IPS-15b (cell line): ENCODE measurements around the gene CELA2B.
"Not testable (repeated sequence)": the region's sequence is repeated elsewhere in the genome, so short reads cannot be mapped to it uniquely, and the experiment has no call there.

ENCODE experiments used
- H3K27me3 ChIP-seq: one replicate; pipeline ENCODE4 v1.6.1; 2013; ENCODE audit warnings: low read length; ENCODE audit not compliant: control insufficient read depth, insufficient read depth
- H3K36me3 ChIP-seq: one replicate; pipeline ENCODE4 v1.6.1; 2013; ENCODE audit warnings: low read length; ENCODE audit not compliant: control insufficient read depth, insufficient read depth
- H3K4me1 ChIP-seq: one replicate; pipeline ENCODE4 v1.6.1; 2013; ENCODE audit warnings: mild to moderate bottlenecking, low read length; ENCODE audit not compliant: control insufficient read depth, insufficient read depth
- H3K4me3 ChIP-seq: one replicate; pipeline ENCODE4 v1.5.1; 2013; ENCODE audit warnings: low read depth, low read length
- H3K9ac ChIP-seq: one replicate; pipeline ENCODE4 v1.6.1; 2013; ENCODE audit warnings: low read depth, mild to moderate bottlenecking, low read length
- H3K9me3 ChIP-seq: one replicate; pipeline ENCODE4 v1.6.1; 2013; ENCODE audit warnings: mild to moderate bottlenecking, low read length; ENCODE audit not compliant: control insufficient read depth, insufficient read depth

CELA2B gene

GRCh38 chr1:15472587-15472986 lies 3.3 kb upstream of the CELA2B start:
- no peaks in the 10 kb centered on the region for H3K4me1 ChIP-seq
- H3K4me3 ChIP-seq: no peak overlapping the region
- no peaks in the 10 kb centered on the region for H3K36me3 ChIP-seq
- H3K27me3 ChIP-seq: no peaks in the 10 kb centered on the region
- no peaks in the 10 kb centered on the region for H3K9me3 ChIP-seq
- H3K9ac ChIP-seq: no peak overlapping the region

- Histone ChIP-seq H3K4me3 (no peak overlapping the region), H3K36me3 (no peaks in the 10 kb centered on the region), H3K27me3 (no peaks in the 10 kb centered on the region), H3K4me1 (no peaks in the 10 kb centered on the region), H3K9me3 (no peaks in the 10 kb centered on the region), H3K9ac (no peak overlapping the region)
Observed at GRCh38 chr1:15476927-15477326, 1.0 kb downstream of the CELA2B start.

GRCh38 chr1:15477646-15478212 lies 1.8 kb downstream of the CELA2B start:
- Histone ChIP-seq H3K9ac (no peak overlapping the region), H3K9me3 (no peaks in the 10 kb centered on the region), H3K36me3 (no peaks in the 10 kb centered on the region), H3K4me3 (no peak overlapping the region), H3K27me3 (no peaks in the 10 kb centered on the region), H3K4me1 (no peaks in the 10 kb centered on the region)

- Histone ChIP-seq H3K9ac (no peak overlapping the region), H3K9me3 (no peaks in the 10 kb centered on the region), H3K36me3 (no peaks in the 10 kb centered on the region), H3K27me3 (no peaks in the 10 kb centered on the region), H3K4me1 (no peaks in the 10 kb centered on the region), H3K4me3 (no peak overlapping the region)
Observed at GRCh38 chr1:15479654-15480347, 3.9 kb downstream of the CELA2B start.

DNA sequence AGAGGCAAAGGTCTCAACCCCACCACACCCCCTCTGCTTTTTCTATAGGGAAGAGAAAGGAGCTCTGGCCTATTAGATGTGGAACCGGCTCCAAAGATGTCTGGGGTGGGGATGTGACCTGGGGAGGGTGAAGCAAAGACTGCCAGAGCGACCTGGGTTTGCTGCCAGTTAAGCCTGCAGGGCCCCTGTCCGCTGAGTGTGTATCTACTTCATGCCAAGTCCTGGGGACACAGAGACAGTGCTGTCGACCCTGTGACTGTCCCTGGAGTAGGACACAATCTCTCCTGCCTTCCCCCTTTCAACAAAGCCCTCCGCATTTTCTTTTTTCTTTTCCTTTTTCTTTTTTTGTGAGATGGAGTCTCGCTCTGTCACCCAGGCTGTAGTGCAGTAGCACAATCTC lies 6.6 kb downstream of the CELA2B start:
- not testable (repeated sequence) for H3K4me1 ChIP-seq, H3K27me3 ChIP-seq, H3K9ac ChIP-seq, H3K36me3 ChIP-seq, H3K9me3 ChIP-seq, H3K4me3 ChIP-seq

DNA sequence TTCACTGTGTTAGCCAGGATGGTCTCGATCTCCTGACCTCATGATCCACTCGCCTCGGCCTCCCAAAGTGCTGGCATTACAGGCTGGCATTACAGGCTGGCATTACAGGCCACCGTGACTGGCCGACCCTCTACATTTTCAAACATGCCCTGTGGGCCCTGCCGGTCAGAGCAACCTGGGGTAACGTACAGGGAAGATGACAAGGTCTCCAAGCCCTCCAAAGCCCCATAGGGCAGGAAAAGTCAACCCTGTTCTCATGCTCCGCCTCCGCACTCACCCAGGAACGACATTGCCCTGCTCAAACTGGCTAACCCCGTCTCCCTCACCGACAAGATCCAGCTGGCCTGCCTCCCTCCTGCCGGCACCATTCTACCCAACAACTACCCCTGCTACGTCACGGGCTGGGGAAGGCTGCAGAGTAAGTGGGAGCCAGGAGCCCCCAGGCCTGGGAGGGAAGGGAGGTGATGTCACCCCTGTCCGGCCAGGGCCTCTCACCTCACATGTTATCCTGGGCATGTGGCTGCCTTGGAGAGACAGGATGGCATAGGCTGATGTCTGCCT lies 7.2 kb downstream of the CELA2B start:
- not testable (repeated sequence) for H3K9me3 ChIP-seq, H3K4me3 ChIP-seq, H3K36me3 ChIP-seq, H3K9ac ChIP-seq, H3K4me1 ChIP-seq, H3K27me3 ChIP-seq

GRCh38 chr1:15483971-15484370 lies 8.1 kb downstream of the CELA2B start:
- H3K4me3 ChIP-seq: no peak overlapping the region
- no peaks in the 10 kb centered on the region for H3K27me3 ChIP-seq
- H3K9ac ChIP-seq: no peak overlapping the region
- H3K4me1 ChIP-seq: no peaks in the 10 kb centered on the region
- H3K9me3 ChIP-seq: no peaks in the 10 kb centered on the region
- no peaks in the 10 kb centered on the region for H3K36me3 ChIP-seq

DNA sequence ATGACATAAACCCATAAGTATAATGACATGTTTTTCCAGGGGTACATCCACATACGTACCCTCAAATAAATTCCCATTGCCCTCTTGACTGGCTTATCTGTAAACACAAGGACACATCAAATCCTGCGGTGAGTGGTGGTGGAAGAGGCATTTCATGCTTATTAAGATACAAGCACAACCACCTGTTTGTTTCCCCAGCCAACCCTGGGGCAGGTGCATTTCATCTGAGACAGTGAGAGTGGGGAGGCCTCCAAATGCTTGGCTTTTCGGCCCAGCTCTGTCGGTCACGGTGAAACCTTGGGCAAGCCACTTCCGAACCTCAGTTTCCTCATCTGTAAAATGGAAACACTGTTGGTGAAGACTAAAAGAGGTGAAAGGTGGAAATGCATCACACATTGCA lies 8.5 kb downstream of the CELA2B start:
- H3K9ac ChIP-seq, H3K36me3 ChIP-seq, H3K9me3 ChIP-seq, H3K4me1 ChIP-seq, H3K4me3 ChIP-seq, H3K27me3 ChIP-seq: not testable (repeated sequence)

DNA sequence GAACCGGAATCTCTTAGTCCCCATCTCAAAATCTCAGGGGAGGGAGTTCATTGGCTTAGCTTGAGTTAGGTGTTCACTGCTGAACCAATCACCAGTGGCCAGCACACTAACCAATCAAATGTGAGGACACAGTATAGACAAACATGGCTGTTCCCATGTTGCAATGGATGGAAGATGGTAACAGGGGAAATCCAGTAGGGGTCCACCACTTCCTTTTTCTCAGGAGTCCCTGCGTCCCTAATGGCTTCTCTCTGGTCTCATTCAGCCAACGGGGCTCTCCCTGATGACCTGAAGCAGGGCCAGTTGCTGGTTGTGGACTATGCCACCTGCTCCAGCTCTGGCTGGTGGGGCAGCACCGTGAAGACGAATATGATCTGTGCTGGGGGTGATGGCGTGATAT lies 9.7 kb downstream of the CELA2B start:
- no peaks in the 10 kb centered on the region for H3K4me1 ChIP-seq
- H3K36me3 ChIP-seq: no peaks in the 10 kb centered on the region
- no peaks in the 10 kb centered on the region for H3K9me3 ChIP-seq
- H3K4me3 ChIP-seq: no peak overlapping the region
- no peaks in the 10 kb centered on the region for H3K27me3 ChIP-seq
- H3K9ac ChIP-seq: no peak overlapping the region

DNA sequence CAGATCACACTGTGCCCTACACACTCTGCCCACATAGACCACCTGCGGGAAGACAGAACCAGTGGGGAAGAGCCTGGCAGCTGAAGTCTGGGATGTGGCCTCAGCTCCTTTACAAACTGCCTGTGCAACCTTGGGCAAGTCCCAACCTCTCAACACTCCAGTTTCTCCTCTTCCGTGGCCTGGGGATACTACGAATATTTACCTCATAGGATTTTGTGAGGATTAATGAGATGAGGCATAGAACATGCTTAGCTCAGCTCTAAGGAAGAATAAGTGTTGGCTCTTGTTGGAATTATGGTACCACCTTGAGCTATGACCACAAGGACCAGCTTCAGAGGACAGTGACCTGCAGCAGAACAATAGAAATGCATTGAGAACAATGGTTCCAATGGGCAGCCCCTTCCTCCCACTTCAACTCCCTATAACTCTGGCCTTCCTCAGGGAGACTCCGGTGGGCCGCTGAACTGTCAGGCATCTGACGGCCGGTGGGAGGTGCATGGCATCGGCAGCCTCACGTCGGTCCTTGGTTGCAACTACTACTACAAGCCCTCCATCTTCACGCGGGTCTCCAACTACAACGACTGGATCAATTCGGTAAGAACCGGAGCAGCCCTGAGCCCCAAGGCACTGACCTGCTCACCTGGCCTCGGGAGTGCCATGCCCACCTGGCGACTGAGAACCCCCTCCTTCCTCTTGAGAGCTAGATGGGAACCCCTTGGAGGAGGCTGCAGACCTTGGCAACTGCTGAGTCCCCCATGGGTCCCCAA lies 11.1 kb downstream of the CELA2B start:
- not testable (repeated sequence) for H3K4me1 ChIP-seq, H3K4me3 ChIP-seq, H3K27me3 ChIP-seq, H3K9me3 ChIP-seq, H3K9ac ChIP-seq, H3K36me3 ChIP-seq

DNA sequence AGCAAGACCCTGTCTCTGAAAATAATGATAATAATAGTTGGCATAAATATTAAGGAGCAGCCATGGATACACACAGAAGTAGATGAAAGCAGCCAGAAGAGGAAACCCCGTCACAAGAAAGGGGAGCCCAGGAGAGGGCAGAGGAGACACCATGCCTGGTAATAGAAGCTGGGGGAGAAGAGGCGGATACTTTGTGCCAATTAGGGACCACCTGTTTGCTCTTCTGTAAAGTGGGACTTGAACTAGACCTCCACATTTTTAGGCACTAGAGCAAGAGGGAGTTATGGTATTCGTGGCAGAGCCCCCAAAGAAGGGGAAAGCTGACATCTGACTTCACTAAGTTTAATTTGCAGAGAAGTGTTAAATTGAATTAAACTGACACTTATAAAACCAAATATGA lies 12.5 kb downstream of the CELA2B start:
- Histone ChIP-seq H3K27me3 (no peaks in the 10 kb centered on the region), H3K4me3 (no peak overlapping the region), H3K9me3 (no peaks in the 10 kb centered on the region), H3K9ac (no peak overlapping the region), H3K36me3 (peaks cover 5% of the 10 kb centered on the region), H3K4me1 (no peaks in the 10 kb centered on the region)
